Dedifferentiated amniotic fluid mesenchymal stem cell (primary cell): ENCODE results near the gene AGBL4.
A peak's percentile ranks its signal among the peaks of the same experiment; 100 is the strongest.
"Not testable (repeated sequence)": the region's sequence is repeated elsewhere in the genome, so short reads cannot be mapped to it uniquely, and the experiment has no call there.

ENCODE experiments used
- DNase-seq: peaks from one replicate; pipeline ENCODE4 v3.0.0-alpha.2; 2016; ENCODE audit errors: extremely low spot score

AGBL4 gene

GRCh38 chr1:48547561-48548220, 1476.1 kb downstream of the AGBL4 start:
- no peak for DNase-seq

GRCh38 chr1:48543854-48544253, 1479.9 kb downstream of the AGBL4 start:
- DNase-seq, result no peak

- DNase-seq, result no peak
These were observed 1483.2 kb downstream of the AGBL4 start for GRCh38 chr1:48540587-48540986.

- DNase-seq, result no peak
These were observed 1487.3 kb downstream of the AGBL4 start for GRCh38 chr1:48536477-48536876.

DNA sequence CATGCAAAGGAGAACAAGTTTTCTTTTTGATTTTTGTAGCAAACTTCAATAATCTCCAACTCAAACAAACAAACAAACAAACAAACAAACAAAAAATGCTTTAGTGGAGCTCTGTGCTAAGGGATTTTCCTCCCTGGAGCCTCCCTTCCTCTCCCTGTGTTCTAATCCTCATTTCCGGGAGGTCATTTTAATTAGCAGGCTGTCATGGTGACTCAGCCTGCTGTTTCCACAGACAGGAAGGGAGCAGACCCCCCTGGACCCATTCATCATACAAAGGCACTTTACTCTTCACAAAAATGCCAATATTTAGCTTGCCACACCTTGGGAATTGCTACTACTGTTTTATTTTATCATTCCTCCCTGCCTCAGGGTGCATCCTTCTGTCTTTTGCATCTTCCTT, 1490.8 kb downstream of the AGBL4 start:
- no peak for DNase-seq

DNA sequence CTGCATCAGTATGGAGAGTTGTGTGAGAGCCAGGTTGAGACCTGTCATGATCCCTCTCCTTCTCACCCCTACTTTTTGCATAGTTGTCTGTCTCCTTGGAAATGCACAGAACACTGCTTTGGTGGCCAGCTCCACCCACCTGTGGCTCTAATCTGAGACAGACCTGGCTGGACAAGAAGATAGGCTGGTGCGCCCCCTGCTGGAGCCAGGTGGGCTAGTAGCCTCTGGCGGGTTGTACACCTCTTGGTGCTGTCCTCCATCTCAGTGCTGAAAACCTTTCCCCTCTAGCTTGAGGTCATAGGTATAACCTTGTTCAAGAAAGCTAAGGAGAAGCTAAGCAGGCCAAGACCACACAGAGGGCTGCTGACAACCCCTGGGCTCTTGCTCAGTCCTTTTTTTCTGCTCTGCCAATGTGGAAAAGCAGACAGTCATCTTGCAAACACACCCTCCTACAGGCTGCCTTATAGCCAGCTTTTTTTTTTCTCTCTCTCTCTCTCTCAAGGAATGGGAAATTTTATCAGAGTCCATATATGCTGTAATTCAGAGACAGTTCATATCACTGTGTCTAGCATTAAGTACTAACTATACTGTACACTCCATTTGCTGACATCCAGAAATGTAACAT, 1492.9 kb downstream of the AGBL4 start:
- no peak for DNase-seq

GRCh38 chr1:48527051-48527450, 1496.7 kb downstream of the AGBL4 start:
- DNase-seq, result no peak

DNA sequence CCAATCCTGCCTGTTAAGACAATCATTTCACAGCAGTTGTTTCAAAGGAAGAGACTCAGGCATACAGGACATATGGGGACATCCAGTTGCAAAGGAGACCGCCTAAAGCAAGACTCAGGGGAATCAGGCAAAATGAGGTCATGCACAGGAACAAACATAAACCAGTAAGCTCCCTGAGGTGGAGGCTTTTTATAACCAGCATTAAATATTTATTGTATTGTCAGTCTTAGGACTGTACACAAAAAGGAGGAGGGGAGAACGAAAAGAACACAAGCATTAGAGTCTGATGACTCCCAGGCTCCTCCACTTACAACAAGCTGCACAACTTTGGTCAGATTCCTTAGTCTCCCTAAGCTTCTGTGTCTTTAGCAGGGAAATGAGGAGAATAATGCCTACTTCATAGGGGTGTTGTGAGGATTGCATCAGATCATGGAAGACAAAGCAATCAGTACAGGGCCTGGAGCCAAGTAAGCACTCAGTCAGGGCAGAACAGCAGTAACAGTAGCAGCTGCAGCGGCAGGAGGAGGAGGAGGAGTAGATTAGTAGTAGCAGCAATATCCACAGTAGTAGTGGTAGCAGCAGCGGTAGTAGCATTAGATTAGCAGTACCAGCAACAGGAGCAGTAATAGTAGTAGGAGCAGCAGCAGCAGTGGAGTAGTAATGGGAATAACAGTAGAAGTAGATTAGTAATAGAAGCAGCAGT, 1497.6 kb downstream of the AGBL4 start:
- DNase-seq, result peak; percentile 66

DNA sequence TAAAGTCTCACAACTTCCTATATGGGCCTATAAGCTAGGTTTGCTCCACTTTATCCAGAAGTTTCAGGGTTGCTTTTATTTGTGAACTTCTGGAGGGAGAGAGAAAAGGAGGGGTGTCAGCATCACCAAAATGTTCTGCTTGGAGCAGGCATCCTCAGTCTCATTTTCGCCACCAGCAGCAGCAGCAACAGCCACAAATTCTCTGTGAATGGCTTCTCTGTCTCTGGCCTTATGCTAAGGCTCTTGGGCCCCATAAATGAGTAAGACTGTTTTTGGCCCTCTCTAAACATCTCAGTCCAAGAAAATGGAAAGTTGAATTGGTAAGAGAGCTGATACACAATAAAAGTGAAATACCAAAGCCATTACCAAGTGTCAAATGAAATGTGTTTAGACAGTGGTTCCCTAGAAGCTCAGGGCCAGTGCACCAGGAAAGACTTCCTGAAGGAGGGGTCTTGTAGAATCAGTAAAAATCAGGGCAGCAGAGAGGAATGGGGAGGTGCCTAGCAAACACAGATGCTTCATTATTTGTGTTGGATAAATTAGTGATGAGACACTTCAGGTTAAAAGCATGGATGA, 1498.8 kb downstream of the AGBL4 start:
- no peak for DNase-seq

DNA sequence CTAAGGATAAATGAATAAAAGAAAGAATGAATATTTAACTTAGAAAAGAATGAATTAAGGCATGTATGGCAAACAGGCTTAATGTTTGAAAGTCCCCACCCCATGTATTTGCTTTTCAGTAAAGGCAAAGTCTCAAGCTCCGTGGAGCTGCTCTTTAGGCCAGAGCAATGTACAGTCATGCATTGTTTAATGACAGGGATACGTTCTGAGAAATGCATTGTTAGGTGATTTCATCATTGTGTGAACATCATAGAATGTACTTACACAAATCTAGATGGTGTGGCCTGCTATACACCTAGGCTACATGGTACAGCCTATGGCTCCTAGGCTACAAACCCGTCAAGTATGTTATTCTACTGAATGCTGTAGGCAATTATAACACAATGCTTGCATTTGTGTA, 1500.2 kb downstream of the AGBL4 start:
- DNase-seq, result no peak

DNA sequence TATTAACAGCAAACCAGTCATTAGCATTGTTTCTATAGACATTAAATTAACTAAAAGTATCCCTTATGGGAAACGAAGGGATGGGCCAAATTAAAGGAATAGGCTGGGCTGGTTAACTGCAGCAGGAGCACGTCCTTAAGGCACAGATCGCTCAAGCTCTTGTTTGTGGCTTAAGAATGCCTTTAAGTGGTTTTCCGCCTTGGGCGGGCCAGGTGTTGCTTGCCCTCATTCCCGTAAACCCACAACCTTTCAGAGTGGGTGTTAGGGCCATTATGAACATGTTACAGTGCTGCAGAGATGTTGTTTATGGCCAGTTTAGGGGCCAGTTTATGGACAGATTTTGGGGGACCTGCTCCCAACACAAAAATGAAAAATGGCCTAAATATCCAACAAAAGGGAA, 1503.9 kb downstream of the AGBL4 start:
- not testable (repeated sequence) for DNase-seq

DNA sequence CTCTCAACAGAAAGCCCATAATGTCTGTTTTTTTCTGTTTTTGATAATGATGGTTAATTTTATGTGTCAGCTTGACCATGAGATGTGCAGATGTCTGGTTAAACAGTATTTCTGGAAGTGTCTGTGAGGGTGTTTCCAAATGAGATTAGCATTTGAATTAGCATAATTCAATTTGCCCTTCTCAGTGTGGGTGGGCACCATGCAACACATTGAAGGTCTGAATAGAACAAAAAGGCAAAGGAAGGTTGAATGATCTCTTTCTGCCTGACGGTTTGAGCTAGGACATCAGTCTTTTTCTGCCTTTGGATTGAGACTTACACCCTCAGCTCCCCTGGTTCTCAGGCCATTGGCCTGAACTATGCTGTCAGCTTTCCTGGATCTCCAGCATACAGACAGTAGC, 1516.9 kb downstream of the AGBL4 start:
- no peak for DNase-seq

- DNase-seq, result no peak
These were observed 1523.0 kb downstream of the AGBL4 start for GRCh38 chr1:48500541-48501450.

- DNase-seq, result no peak
These were observed 1524.5 kb downstream of the AGBL4 start for GRCh38 chr1:48499211-48499735.

- DNase-seq, result peak; percentile 78
These were observed 1525.5 kb downstream of the AGBL4 start for GRCh38 chr1:48498096-48498791.

DNA sequence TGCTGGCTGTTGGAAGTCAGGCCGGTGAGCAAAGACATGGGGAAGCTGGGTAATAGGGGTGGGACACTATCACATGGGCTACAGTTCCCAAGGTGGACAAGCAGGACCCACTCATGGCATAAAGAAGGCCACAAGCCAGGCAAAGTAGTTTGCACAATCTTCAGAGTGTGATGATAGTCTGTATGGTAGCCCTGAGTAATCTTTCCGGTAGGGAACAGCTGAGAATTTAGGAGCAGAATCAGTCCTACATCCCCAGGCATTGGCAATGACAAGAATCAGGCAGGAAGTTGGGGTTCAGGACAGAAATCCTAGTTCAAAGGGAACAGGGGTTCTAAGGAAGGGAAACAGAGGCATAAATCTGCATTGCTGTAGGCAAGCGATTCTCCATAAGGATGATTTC, 1527.8 kb downstream of the AGBL4 start:
- DNase-seq, result no peak

DNA sequence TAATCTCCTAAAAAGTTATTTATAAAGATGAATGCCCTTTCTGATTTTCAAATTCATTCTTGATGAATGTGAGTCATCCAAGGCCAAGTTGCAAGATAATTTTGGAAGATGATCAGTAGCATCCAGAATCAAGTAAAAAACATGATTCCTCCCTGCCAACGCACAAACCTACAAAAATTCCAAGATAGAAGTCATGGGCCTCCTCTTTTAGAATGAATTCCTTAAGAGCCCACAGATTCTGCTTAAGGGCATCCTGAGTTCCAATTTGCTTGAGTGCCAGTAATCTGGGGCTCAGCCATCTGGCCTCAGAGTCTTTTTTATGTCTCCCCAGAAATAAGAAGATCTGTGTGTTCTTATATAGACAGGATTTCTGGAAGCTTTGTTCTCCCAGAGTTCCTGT, 1528.6 kb downstream of the AGBL4 start:
- peak; percentile 50 for DNase-seq

DNA sequence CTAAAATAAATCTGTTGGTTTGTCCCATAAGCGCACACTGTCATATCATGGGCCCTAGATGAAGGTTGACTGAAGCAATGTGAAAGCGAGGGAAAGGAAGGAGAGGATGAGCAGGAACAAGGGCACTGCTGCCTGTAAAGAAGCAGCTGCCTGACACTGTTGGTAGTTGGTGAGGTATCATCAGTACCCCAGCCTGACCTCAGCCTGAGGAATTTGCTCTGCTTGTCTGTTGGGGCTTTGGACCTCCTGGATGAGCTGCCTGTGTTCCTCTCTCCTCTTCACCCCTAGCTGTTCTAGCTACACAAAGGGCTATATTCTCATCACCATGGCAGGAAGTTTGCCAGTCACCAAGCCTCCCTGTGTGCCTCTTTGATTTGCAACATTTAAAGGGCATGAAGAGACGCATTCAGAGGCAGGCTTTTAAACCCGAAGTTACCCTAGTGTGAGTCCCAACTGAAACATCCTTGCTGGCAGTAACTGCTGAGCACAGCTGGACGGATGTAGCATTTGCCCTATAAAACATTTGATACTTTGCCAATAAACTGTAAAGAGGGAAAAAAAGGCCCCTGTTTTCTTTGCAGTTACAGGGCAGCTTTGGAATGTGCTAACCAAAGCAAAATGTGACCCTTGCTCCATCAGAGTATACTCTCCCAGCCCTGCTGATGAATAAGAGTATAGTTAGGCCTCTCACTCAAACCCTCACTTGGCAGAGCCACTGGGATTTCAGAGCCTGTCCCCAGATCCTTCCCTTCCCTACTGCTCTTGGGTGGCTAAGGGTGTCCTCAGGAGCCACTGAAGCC, 1529.6 kb downstream of the AGBL4 start:
- peak; percentile 92 for DNase-seq

- no peak for DNase-seq
These were observed 1530.7 kb downstream of the AGBL4 start for GRCh38 chr1:48493041-48493440.

DNA sequence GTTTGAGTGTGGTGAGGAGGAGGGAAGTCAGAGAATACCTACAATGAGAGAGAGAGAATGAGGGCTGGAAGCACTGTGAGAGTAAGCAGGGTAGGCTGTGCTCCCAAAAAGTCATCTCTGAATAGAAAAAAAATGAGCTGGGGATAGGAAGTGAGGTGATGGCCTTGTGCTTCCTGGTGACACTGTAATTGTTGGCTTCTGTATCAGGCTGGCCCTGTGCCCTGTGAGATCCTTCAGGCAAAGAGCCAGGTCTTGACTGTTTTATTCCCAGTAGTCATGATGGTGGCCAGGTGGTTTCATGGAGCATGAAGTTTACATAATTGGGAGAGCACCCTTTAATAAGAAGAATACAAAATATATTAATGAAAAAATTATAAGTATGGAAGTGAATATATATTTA, 1531.4 kb downstream of the AGBL4 start:
- no peak for DNase-seq
